Dermis blood vessel endothelial cell (primary cell): ENCODE data around the gene SPATA46. TPM values are rescaled to one million over a fixed set of nuclear protein-coding genes. Genes with fewer than 3 reads are reported as not detected.

ENCODE experiments used
- DNase-seq: peaks from one replicate; pipeline ENCODE4 v3.0.0; 2010
- total RNA-seq: library from RNA; depleted of rRNA; stranded (reverse); fragments of >200 nt; gene quantifications from 2 replicates; pipeline ENCODE4 v1.2.3, GENCODE V29; 2014

Gene SPATA46
- total RNA-seq, 1 donor from 2014 or later: not detected

- no peak for DNase-seq
Measured at GRCh38 chr1:162390396-162391185, 13.9 kb upstream of the SPATA46 start.

GRCh38 chr1:162389971-162390370 is 13.3 kb upstream of the SPATA46 start:
- no peak for DNase-seq

- DNase-seq: peak; percentile 53
Measured at GRCh38 chr1:162389021-162389818, 12.6 kb upstream of the SPATA46 start.

- no peak for DNase-seq
Measured at GRCh38 chr1:162388615-162389014, 12.0 kb upstream of the SPATA46 start.

GRCh38 chr1:162388083-162388594 is 11.5 kb upstream of the SPATA46 start:
- no peak for DNase-seq

GRCh38 chr1:162387226-162388082 is 10.8 kb upstream of the SPATA46 start:
- DNase-seq: peak; percentile 18

- DNase-seq: no peak
Measured at GRCh38 chr1:162386292-162387225, 9.9 kb upstream of the SPATA46 start.

GRCh38 chr1:162385702-162386101 is 9.0 kb upstream of the SPATA46 start:
- DNase-seq: no peak

- no peak for DNase-seq
Measured at GRCh38 chr1:162385280-162385623, 8.6 kb upstream of the SPATA46 start.

GRCh38 chr1:162384601-162385279 is 8.1 kb upstream of the SPATA46 start:
- DNase-seq: no peak

- no peak for DNase-seq
Measured at GRCh38 chr1:162384116-162384515, 7.5 kb upstream of the SPATA46 start.

GRCh38 chr1:162383516-162383915 is 6.9 kb upstream of the SPATA46 start:
- no peak for DNase-seq

GRCh38 chr1:162383091-162383490 is 6.4 kb upstream of the SPATA46 start:
- DNase-seq: no peak

GRCh38 chr1:162381941-162382750 is 5.5 kb upstream of the SPATA46 start:
- no peak for DNase-seq

- DNase-seq: no peak
Measured at GRCh38 chr1:162381383-162381782, 4.7 kb upstream of the SPATA46 start, which contains the start of gene C1orf226. Gene C1orf226, plus strand, starts transcription at chr1:162381728. Its CDS starts 174 bp downstream, at chr1:162381902.

GRCh38 chr1:162380061-162380846 is 3.6 kb upstream of the SPATA46 start:
- no peak for DNase-seq

- no peak for DNase-seq
Measured at GRCh38 chr1:162375463-162375862, 1.2 kb downstream of the SPATA46 start.

GRCh38 chr1:162374406-162374805 is 2.2 kb downstream of the SPATA46 start:
- DNase-seq: no peak
